GM21515 (cell line): Measurements from ENCODE around the gene HMGN4.
"Not testable (repeated sequence)": the region's sequence is repeated elsewhere in the genome, so short reads cannot be mapped to it uniquely, and the experiment has no call there.

Experiments
- ATAC-seq: cut with Tn5 transposase; IDR thresholded peaks from one replicate; pipeline ENCODE4 v1.9.1; 2021; ENCODE audit not compliant: unreplicated experiment

Gene HMGN4

GRCh38 chr6:26547363-26547762, 9.2 kb downstream of the HMGN4 start:
- ATAC-seq = not testable (repeated sequence)

GRCh38 chr6:26550250-26550993, 12.3 kb downstream of the HMGN4 start:
- no peak for ATAC-seq

GRCh38 chr6:26552205-26552604, 14.0 kb downstream of the HMGN4 start:
- ATAC-seq = no peak

GRCh38 chr6:26552640-26553188, 14.5 kb downstream of the HMGN4 start:
- ATAC-seq = no peak

GRCh38 chr6:26553264-26553634, 15.1 kb downstream of the HMGN4 start:
- peak; percentile 39 for ATAC-seq

- peak; percentile 36 for ATAC-seq
Measured at GRCh38 chr6:26553635-26554446, 15.7 kb downstream of the HMGN4 start.

GRCh38 chr6:26554447-26554696, 16.2 kb downstream of the HMGN4 start:
- no peak for ATAC-seq

- ATAC-seq = no peak
Measured at GRCh38 chr6:26554697-26555504, 16.7 kb downstream of the HMGN4 start.

DNA sequence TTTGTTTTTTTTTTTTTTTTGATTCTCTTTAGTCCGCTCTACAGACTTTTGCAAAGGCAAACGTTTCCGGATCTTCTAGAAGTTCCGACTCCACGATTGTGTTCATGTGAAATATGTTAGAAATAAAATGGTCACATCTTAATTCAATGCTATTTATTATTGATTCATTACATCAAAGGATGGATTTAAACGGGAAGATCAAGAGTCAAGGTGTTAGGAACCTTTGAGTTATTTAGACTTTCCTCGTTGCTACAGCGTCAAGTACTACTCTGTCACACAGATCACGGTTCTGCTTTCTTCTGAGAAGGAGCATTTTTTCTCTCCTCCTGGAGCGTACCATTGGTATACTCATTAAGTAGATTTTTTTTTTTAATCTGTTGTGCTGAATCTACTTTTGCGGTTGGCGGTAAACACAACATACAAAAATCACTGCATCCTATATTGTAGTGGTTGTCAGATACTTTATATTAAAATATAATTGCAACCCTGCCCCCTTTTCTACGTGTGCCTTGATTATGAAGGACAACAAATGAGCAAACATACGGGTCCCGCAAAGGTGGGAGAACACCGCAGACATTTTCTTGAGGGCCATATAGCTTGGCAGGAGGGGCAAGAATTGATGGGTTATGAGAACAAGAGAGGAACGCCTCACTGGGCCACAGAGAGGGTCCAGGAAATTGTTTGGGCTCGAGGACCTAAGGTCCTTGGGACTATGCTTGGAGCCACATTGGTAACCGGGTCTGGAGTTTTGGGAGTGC, 17.5 kb downstream of the HMGN4 start:
- ATAC-seq = no peak

DNA sequence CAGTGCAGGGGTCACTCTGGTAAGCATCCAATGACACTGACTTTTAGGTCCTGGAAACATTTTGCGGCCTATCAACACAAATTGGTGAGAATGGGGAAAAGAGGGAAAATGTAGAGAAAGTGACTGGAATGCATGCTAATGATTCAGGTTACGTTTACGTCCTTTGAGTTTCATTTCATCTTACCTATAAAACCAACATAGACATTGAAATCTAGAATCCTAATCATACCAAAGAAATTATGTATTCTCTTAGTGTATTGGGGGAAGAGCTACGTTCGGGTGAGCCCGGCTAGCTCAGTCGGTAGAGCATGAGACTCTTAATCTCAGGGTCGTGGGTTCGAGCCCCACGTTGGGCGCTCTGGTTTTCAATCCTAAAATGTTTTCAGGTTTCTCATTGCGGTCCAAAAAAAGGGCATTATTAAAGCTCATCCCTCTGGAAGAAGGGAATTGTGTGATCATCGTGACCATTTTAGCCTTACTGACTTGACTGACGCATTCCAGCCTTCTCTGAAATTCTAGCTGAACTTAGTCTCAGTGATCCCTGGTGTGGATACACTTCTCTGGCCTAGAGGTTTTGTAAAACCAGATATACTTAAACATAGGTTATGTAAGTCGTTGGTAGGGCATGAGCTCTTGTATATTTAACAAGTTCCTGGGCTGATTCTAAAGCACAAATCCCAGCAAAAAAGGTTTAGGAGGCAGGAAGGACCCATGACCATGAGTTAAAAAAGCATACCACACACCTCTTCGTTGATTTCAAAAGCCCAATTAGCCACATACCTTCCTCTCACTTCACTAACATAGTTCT, 18.3 kb downstream of the HMGN4 start:
- no peak for ATAC-seq

GRCh38 chr6:26561533-26562466, 23.6 kb downstream of the HMGN4 start:
- no peak for ATAC-seq

DNA sequence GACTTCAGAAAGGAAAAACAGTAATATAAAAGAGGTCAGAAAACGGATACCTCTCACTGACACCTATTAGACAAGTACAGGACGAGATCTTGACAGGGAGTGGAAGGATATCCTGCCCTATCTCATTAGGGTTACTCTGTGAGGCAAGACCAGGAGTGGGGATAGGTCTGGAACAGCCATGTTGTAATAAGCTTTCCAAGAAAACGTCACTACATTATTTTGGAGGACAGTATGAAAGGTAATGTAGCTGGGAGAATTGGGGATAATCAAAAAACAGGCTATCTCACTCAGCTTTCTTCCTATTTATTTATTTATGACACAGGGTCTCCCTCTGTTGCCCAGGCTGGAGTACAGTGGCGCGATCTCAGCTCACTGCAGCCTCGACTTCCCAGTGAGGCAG, 25.3 kb downstream of the HMGN4 start:
- ATAC-seq = no peak

GRCh38 chr6:26568601-26569432, 30.7 kb downstream of the HMGN4 start:
- ATAC-seq = peak; percentile 73

DNA sequence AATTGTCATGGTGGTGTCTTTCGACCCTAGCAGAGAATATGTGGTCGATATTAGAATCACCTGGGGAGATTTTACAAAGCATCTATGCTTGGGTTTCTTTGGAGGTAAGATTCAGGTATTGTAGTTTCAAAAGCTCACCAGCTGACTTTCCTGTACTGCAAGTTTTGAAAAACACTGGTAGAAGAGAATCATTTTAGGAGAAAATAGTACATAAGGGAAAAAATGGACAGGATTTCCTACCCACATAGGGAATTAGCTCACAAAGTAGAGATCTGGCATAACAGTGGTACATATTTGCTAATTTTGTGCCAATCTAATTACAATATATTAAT, 31.2 kb downstream of the HMGN4 start:
- ATAC-seq = no peak

- no peak for ATAC-seq
Measured at GRCh38 chr6:26570027-26570809, 32.1 kb downstream of the HMGN4 start.

- ATAC-seq = no peak
Measured at GRCh38 chr6:26571592-26572296, 33.6 kb downstream of the HMGN4 start.

DNA sequence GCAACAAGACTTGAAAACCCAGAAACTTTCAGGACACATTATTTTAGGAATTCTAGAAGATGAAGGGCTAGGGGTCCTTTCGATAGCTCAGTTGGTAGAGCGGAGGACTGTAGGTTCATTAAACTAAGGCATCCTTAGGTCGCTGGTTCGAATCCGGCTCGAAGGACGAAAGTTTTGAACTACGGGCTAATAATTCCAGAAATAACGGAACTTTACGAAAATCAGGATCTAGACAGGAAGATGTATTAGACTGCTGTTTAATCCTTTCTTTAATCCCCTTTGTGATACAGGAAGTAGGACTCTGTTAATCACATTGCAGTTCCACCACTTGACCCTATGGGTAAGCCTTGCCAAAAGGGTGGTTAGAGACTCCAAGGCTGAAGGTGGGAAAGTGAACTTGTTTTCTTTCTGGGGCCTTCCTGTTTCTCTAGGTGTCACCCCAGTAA, 37.4 kb downstream of the HMGN4 start:
- ATAC-seq = no peak
